Loucy (cell line): ENCODE measurements around the gene EPG5.

ENCODE experiments used
- EZH2phosphoT487 ChIP-seq: fragments of 200-600 bp; IDR thresholded peaks from 2 replicates; pipeline ENCODE4 v1.6.1; 2018; ENCODE audit warnings: antibody characterized with exemption, mild to moderate bottlenecking, moderate library complexity, borderline replicate concordance
- TF ChIP-seq, protein P1 (sequence below): fragments of 200-600 bp; sonication (generic); conservative IDR thresholded peaks from 2 replicates; pipeline ENCODE4 v1.5.1; 2014; ENCODE audit warnings: mild to moderate bottlenecking, antibody characterized with exemption, low read length

DNA sequence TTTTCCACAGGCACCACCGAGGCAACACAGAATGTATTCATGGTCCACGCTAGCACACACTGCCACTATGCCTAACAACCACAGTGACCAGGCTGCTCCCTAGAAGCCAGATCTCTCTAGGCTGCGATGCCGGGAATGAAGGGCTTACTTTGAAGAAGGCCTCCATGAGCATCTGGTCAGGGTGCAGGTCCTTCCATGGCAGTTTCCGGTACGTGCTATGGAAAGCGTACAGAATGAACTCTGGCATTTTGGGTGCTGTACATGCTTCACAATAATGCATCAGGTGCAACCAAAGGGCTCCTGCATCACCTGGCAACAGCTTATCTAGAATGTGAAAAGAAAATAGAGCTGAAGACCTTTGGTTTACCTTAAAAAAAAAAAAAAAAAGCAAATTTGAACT lies 96.7 kb downstream of the EPG5 start:
- TF ChIP-seq, protein P1, sequence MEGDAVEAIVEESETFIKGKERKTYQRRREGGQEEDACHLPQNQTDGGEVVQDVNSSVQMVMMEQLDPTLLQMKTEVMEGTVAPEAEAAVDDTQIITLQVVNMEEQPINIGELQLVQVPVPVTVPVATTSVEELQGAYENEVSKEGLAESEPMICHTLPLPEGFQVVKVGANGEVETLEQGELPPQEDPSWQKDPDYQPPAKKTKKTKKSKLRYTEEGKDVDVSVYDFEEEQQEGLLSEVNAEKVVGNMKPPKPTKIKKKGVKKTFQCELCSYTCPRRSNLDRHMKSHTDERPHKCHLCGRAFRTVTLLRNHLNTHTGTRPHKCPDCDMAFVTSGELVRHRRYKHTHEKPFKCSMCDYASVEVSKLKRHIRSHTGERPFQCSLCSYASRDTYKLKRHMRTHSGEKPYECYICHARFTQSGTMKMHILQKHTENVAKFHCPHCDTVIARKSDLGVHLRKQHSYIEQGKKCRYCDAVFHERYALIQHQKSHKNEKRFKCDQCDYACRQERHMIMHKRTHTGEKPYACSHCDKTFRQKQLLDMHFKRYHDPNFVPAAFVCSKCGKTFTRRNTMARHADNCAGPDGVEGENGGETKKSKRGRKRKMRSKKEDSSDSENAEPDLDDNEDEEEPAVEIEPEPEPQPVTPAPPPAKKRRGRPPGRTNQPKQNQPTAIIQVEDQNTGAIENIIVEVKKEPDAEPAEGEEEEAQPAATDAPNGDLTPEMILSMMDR, result no peak
- TF ChIP-seq EZH2phosphoT487, result no peak
